CD14-positive monocyte (primary cell): Measurements from ENCODE around the gene SYNPO2. TPM values are rescaled to one million over a fixed set of nuclear protein-coding genes. Genes with fewer than 3 reads are reported as not detected.
A peak's percentile ranks its signal among the peaks of the same experiment; 100 is the strongest.

ENCODE experiments used
- DNase-seq, 3 donors: peaks; one replicate each; pipeline ENCODE4 v3.0.0-alpha.2; 2011 to 2022
- H2AFZ ChIP-seq: 2 replicates; pipeline ENCODE4 v1.6.0; 2012; ENCODE audit warnings: mild to moderate bottlenecking, low read depth, low read length, inconsistent platforms; ENCODE audit not compliant: insufficient read depth, poor library complexity, severe bottlenecking
- H3K27ac ChIP-seq, 2 donors: 1 replicate in 1 of 2; 2 replicates in 1 of 2; pipeline ENCODE4 v1.5.1; 2012 to 2013; ENCODE audit warnings: low read length in 2 of 2, control low read depth in 1 of 2, inconsistent platforms in 1 of 2, low read depth in 1 of 2, mild to moderate bottlenecking in 1 of 2
- H3K27me3 ChIP-seq, 2 donors: one replicate each; pipeline versions ENCODE4 v1.6.0 to v1.6.1; 2011 to 2013; ENCODE audit warnings: low read length in 2 of 2; ENCODE audit not compliant: control insufficient read depth in 2 of 2, insufficient read depth in 2 of 2
- H3K36me3 ChIP-seq, 2 donors: replicated peaks in 1 of 2; 1 replicate in 1 of 2; 2 replicates in 1 of 2; pipeline versions ENCODE4 v1.5.1 to v1.6.1; 2012 to 2013; ENCODE audit warnings: low read length in 2 of 2, control low read depth in 1 of 2, inconsistent platforms in 1 of 2, mild to moderate bottlenecking in 1 of 2; ENCODE audit not compliant: insufficient read depth in 2 of 2, control insufficient read depth in 1 of 2
- H3K4me1 ChIP-seq, 2 donors: 1 replicate in 1 of 2; 2 replicates in 1 of 2; pipeline versions ENCODE4 v1.5.1 to v1.6.1; 2012 to 2013; ENCODE audit warnings: low read length in 2 of 2, control low read depth in 1 of 2, inconsistent platforms in 1 of 2, mild to moderate bottlenecking in 1 of 2, moderate library complexity in 1 of 2; ENCODE audit not compliant: insufficient read depth in 2 of 2, control insufficient read depth in 1 of 2
- H3K4me2 ChIP-seq: replicated peaks from 2 replicates; pipeline ENCODE3; 2012; ENCODE audit warnings: low read length, moderate library complexity, mild to moderate bottlenecking; ENCODE audit not compliant: poor library complexity, severe bottlenecking; ENCODE audit errors: extremely low read depth
- H3K4me3 ChIP-seq, 3 experiments: fragments of 200-600 bp in 1 of 3; sonication (generic) in 1 of 3; replicated peaks in 1 of 3; 1 replicate in 2 of 3; 2 replicates in 1 of 3; pipeline ENCODE4 v1.5.1; 2011 to 2013; ENCODE audit warnings: low read length in 3 of 3, mild to moderate bottlenecking in 3 of 3, control low read depth in 2 of 3, low read depth in 2 of 3, inconsistent platforms in 1 of 3, moderate library complexity in 1 of 3
- H3K79me2 ChIP-seq: 2 replicates; pipeline ENCODE4 v1.6.0; 2012; ENCODE audit warnings: mild to moderate bottlenecking, control low read depth, inconsistent platforms, low read length, moderate library complexity; ENCODE audit not compliant: insufficient read depth
- H3K9ac ChIP-seq: 2 replicates; pipeline ENCODE4 v1.6.0; 2017; ENCODE audit warnings: low read length, mild to moderate bottlenecking; ENCODE audit not compliant: insufficient read depth, poor library complexity, severe bottlenecking
- H3K9me3 ChIP-seq, 2 donors: replicated peaks in 1 of 2; 1 replicate in 1 of 2; 2 replicates in 1 of 2; pipeline versions ENCODE4 v1.5.1 to v1.6.1; 2012 to 2013; ENCODE audit warnings: low read length in 2 of 2, control low read depth in 1 of 2; ENCODE audit not compliant: control insufficient read depth in 1 of 2, insufficient read depth in 1 of 2
- H4K20me1 ChIP-seq: 2 replicates; pipeline ENCODE4 v1.6.0; 2012; ENCODE audit warnings: mild to moderate bottlenecking, low read length, control low read depth, moderate library complexity; ENCODE audit not compliant: insufficient read depth
- H3K27ac Mint-ChIP-seq, 7 donors: one replicate each; pipeline ENCODE4 v1.8.0; 2020; ENCODE audit warnings: mild to moderate bottlenecking in 7 of 7, mixed read lengths in 7 of 7, moderate library complexity in 6 of 7, inconsistent platforms in 2 of 7
- H3K27me3 Mint-ChIP-seq, 3 donors: one replicate each; pipeline ENCODE4 v1.8.0; 2021 to 2022; ENCODE audit warnings: low read depth in 3 of 3, mild to moderate bottlenecking in 3 of 3, mixed read lengths in 3 of 3, moderate library complexity in 3 of 3, inconsistent platforms in 1 of 3
- H3K36me3 Mint-ChIP-seq, 2 donors: one replicate each; pipeline ENCODE4 v1.8.0; 2020; ENCODE audit warnings: mixed read lengths in 2 of 2, inconsistent platforms in 1 of 2, mild to moderate bottlenecking in 1 of 2
- H3K4me1 Mint-ChIP-seq: one replicate; pipeline ENCODE4 v1.8.0; 2020; ENCODE audit warnings: mild to moderate bottlenecking, mixed read lengths
- H3K4me3 Mint-ChIP-seq, 2 donors: one replicate each; pipeline ENCODE4 v1.8.0; 2020; ENCODE audit warnings: mild to moderate bottlenecking in 2 of 2, mixed read lengths in 2 of 2, moderate library complexity in 1 of 2
- H3K9me3 Mint-ChIP-seq, 7 donors: one replicate each; pipeline ENCODE4 v1.8.0; 2020 to 2022; ENCODE audit warnings: mixed read lengths in 7 of 7, mild to moderate bottlenecking in 6 of 7, moderate library complexity in 6 of 7, inconsistent platforms in 2 of 7
- CTCF ChIP-seq: fragments of 200-600 bp; IDR thresholded peaks from one replicate; pipeline ENCODE4 v1.8.0; 2022; ENCODE audit warnings: antibody characterized with exemption, mild to moderate bottlenecking
- WGBS: methylation state at CpG from one replicate; pipeline ENCODE4 v1.1.5; 2013; ENCODE audit warnings: missing lambda C conversion rate; ENCODE audit not compliant: insufficient coverage; 5-methylcytosine and 5-hydroxymethylcytosine counted together
- intact Hi-C, 2 donors: fragments of 100-400 bp; cut with micrococcal nuclease; formaldehyde crosslinking; loops; one replicate each; pipeline versions ENCODE4 v1.15.0 to v1.15.1; 2023
- polyA plus RNA-seq, 3 donors: library from polyadenylated mRNA; depleted of rRNA in 1 of 3; unstranded in 2 of 3; stranded (reverse) in 1 of 3; fragments of 300-500 nt in 2 of 3; fragments of >200 nt in 1 of 3; fragmentation: Illumina TruSeq in 2 of 3; gene quantifications; 1 replicate in 2 of 3; 2 replicates in 1 of 3; pipeline ENCODE4 v1.2.3, GENCODE V29; 2012 to 2021

The SYNPO2 gene
- polyA plus RNA-seq, 3 donors, result 0.04 TPM; not detected in 2

- no peak overlapping the region for H2AFZ ChIP-seq
- intact Hi-C loops, result loop anchor here in 1 of 2 donors (10.0 kb wide), 1 partner anchor 191 kb away; the partner anchor contains the start of gene USP53
- no CpG with 5 or more reads among the region's 4 CpGs for WGBS
- Mint-ChIP-seq H3K27ac (peak overlapping the region in 1 of 7 donors; percentile 97), H3K4me3 (no peak overlapping the region), H3K36me3 (no peaks in the 10 kb centered on the region), H3K27me3 (peaks cover 0 to 2% (median 0%) of the 10 kb centered on the region in 3 donors), H3K4me1 (peaks cover 22% of the 10 kb centered on the region), H3K9me3 (no peaks in the 10 kb centered on the region)
- no peak overlapping the region for H3K4me2 ChIP-seq
- DNase-seq, result no peak
- H3K4me3 ChIP-seq, result no peak overlapping the region
- no peaks in the 10 kb centered on the region for H3K9me3 ChIP-seq
- no peak for TF ChIP-seq CTCF
- no peaks in the 10 kb centered on the region for H3K79me2 ChIP-seq
- H3K27ac ChIP-seq, result no peak overlapping the region
- no peaks in the 10 kb centered on the region for H3K36me3 ChIP-seq
- H4K20me1 ChIP-seq, result no peaks in the 10 kb centered on the region
- peaks cover 24 to 34% of the 10 kb centered on the region in 2 donors for H3K4me1 ChIP-seq
- no peak overlapping the region for H3K9ac ChIP-seq
- H3K27me3 ChIP-seq, result no peaks in the 10 kb centered on the region
These were observed 135.4 kb downstream of the SYNPO2 start for GRCh38 chr4:119024102-119024501.

- H3K4me1 Mint-ChIP-seq, result peaks cover 22% of the 10 kb centered on the region
- Histone ChIP-seq H3K4me1 (peaks cover 24 to 34% of the 10 kb centered on the region in 2 donors), H3K9ac (peak overlapping the region; percentile 80), H3K27ac (peak overlapping the region; percentile 98 to 99), H3K4me3 (peak overlapping the region; percentile 33 to 66 (median 60)), H3K79me2 (no peaks in the 10 kb centered on the region), H3K27me3 (no peaks in the 10 kb centered on the region), H4K20me1 (no peaks in the 10 kb centered on the region), H3K4me2 (peak overlapping the region; percentile 70), H3K36me3 (no peaks in the 10 kb centered on the region), H2AFZ (peak overlapping the region; percentile 81), H3K9me3 (no peaks in the 10 kb centered on the region)
- intact Hi-C loops, result loop anchor here in 1 of 2 donors (10.0 kb wide), 1 partner anchor 189 kb away; the partner anchor contains the start of gene USP53
- H3K4me3 Mint-ChIP-seq, result peak overlapping the region in 1 of 2 donors; percentile 81
- H3K27me3 Mint-ChIP-seq, result peaks cover 0 to 2% (median 0%) of the 10 kb centered on the region in 3 donors
- TF ChIP-seq CTCF, result no peak
- peaks cover 0 to 3% of the 10 kb centered on the region in 2 donors for H3K36me3 Mint-ChIP-seq
- DNase-seq, result peak; percentile 83 to 94 (median 89)
- WGBS, result no CpG with 5 or more reads among the region's 4 CpGs
- peaks cover 0 to 3% (median 0%) of the 10 kb centered on the region in 7 donors for H3K9me3 Mint-ChIP-seq
- peak overlapping the region; percentile 97 to 99 (median 98) for H3K27ac Mint-ChIP-seq
These were observed 136.8 kb downstream of the SYNPO2 start for GRCh38 chr4:119025420-119025819.
